NCI-H2107 treated with DMSO at 0.1 percent for 48 hours (cell line): ENCODE measurements around the gene RPS6KB2.
"Not testable (repeated sequence)": the region's sequence is repeated elsewhere in the genome, so short reads cannot be mapped to it uniquely, and the experiment has no call there.

Source experiments
- DNase-seq: peaks from one replicate; lab custom pipeline; 2025; ENCODE audit not compliant: unreplicated experiment; lab: John Stamatoyannopoulos, UW

The RPS6KB2 gene

GRCh38 chr11:67465189-67465510 is 36.9 kb downstream of the RPS6KB2 start:
- DNase-seq = no peak

- not testable (repeated sequence) for DNase-seq
Measured at GRCh38 chr11:67465530-67465929, 37.2 kb downstream of the RPS6KB2 start.

- no peak for DNase-seq
Measured at GRCh38 chr11:67466367-67466766, 38.1 kb downstream of the RPS6KB2 start.

- DNase-seq = no peak
Measured at GRCh38 chr11:67466962-67467771, 38.9 kb downstream of the RPS6KB2 start.

GRCh38 chr11:67468056-67468455 is 39.8 kb downstream of the RPS6KB2 start:
- DNase-seq = peak; percentile 26

- DNase-seq = no peak
Measured at GRCh38 chr11:67468456-67468758, 40.1 kb downstream of the RPS6KB2 start.

GRCh38 chr11:67468759-67469507 is 40.6 kb downstream of the RPS6KB2 start, which contains the start of gene TMEM134:
TSS of gene TMEM134 (minus strand) at chr11:67469251. CDS start at chr11:67469192, 59 bp downstream.
- peak; percentile 54 for DNase-seq

- no peak for DNase-seq
Measured at GRCh38 chr11:67469508-67469811, 41.2 kb downstream of the RPS6KB2 start.

GRCh38 chr11:67470337-67471002 is 42.2 kb downstream of the RPS6KB2 start:
- no peak for DNase-seq

GRCh38 chr11:67472882-67473281 is 44.6 kb downstream of the RPS6KB2 start:
- no peak for DNase-seq

GRCh38 chr11:67476692-67477091 is 48.4 kb downstream of the RPS6KB2 start:
- not testable (repeated sequence) for DNase-seq

- not testable (repeated sequence) for DNase-seq
Measured at GRCh38 chr11:67477344-67478050, 49.2 kb downstream of the RPS6KB2 start.

GRCh38 chr11:67482275-67482826 is 54.1 kb downstream of the RPS6KB2 start:
- no peak for DNase-seq

GRCh38 chr11:67482827-67483798 is 54.8 kb downstream of the RPS6KB2 start, which contains the start of gene AIP:
TSS of gene AIP (plus strand) at chr11:67483026. CDS start at chr11:67483159, 133 bp downstream.
- DNase-seq = peak; percentile 97

GRCh38 chr11:67483831-67484665 is 55.8 kb downstream of the RPS6KB2 start:
- no peak for DNase-seq

- no peak for DNase-seq
Measured at GRCh38 chr11:67484847-67485311, 56.6 kb downstream of the RPS6KB2 start.
